HL-60/S4 treated with retinoic acid at 250 ng/mL for 4 days and 3 days (cell line): ENCODE data around the gene PRIM2.
"Not testable (repeated sequence)": the region's sequence is repeated elsewhere in the genome, so short reads cannot be mapped to it uniquely, and the experiment has no call there.

Experiments used
- in situ Hi-C: fragments of 300-500 bp; cut with MboI; formaldehyde crosslinking; loops from 2 replicates; pipeline ENCODE4 v1.7.0; 2022; ENCODE audit warnings: low sequenced_read_pairs

The PRIM2 gene

DNA sequence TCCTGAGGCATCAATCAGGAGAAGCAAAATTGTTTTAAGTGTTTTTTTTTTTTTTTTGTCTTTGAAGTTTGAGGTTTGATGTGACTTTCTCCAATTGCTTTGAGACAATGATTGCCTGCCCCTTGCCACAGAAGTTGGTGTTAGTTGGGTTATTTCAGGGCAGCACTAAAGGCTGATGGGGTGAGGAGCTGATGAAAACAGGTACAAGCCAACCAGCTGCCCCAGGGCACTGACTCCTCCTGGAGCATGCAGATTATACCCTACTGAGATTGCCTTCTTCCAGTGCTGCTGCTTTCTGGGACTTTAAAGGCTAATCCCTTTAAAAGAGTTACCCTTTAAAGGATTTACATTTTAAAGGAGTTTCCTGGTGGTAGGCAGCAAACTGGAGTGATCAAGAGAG lies 172.5 kb downstream of the PRIM2 start:
- in situ Hi-C loops, result not testable (repeated sequence)

DNA sequence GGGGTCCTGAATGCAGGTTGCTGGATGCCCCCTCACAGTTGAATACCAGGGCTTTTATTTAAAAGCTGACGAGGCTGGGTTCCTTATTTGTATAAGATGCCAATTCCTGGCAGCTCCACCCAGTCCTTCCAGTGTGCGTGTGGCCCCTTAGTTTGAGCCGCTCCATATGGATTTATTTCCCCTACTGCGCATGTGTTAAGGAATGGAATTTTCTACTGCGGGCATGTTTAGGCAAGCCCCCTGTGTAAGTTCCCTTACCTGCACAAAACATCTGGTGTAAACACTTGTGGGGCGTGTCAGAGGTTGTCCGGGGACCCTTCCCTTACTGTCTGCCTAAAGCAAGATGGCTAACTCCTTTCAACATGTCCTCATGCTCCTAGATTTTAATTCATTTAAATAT lies 174.4 kb downstream of the PRIM2 start:
- in situ Hi-C loops, result not testable (repeated sequence)

GRCh38 chr6:57496251-57496650 lies 178.8 kb downstream of the PRIM2 start:
- in situ Hi-C loops, result not testable (repeated sequence)

GRCh38 chr6:57500368-57501021 lies 183.1 kb downstream of the PRIM2 start:
- in situ Hi-C loops, result not testable (repeated sequence)

- in situ Hi-C loops, result not testable (repeated sequence)
These were observed 185.0 kb downstream of the PRIM2 start for GRCh38 chr6:57502387-57502786.

GRCh38 chr6:57505251-57505650 lies 187.8 kb downstream of the PRIM2 start:
- in situ Hi-C loops, result not testable (repeated sequence)

DNA sequence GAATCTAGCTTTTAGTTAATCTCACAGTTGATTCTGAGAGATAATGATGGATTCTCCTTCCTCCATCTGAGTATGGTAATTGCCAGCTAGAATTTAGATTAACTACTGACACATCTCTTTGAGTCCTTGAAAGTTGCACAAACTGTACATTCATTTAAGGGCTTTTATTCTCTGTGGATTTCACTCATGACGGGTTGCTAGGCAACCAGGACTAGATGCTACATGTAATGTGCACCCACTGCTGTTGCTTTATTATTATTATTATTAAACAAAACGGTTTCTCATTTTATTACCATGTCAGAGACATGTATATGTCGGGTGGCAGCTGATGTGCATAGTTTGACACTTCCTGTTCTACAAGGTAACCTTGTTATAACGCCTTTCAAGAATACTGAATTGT lies 193.0 kb downstream of the PRIM2 start:
- in situ Hi-C loops, result not testable (repeated sequence)

- in situ Hi-C loops, result not testable (repeated sequence)
These were observed 197.7 kb downstream of the PRIM2 start for GRCh38 chr6:57515171-57515570.

GRCh38 chr6:57515845-57516244 lies 198.4 kb downstream of the PRIM2 start:
- in situ Hi-C loops, result not testable (repeated sequence)

DNA sequence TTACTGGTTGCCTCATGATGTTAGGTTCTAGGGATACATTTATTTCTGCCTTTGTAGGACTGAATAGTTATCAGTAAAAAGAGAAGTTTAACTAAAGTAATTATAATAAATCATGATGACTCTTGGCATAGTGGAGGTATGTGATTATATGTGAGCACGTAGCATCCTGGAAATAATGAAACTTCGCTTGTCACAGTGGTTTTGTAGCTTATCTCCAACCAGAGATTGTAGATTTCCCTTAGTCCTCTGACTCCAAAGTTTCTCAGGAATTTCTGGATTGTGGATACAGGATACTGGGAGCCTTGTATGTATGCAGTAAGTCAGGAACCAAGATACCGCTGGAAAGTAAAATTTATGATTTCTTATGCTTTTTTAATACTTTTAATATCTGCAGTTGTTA lies 199.3 kb downstream of the PRIM2 start:
- in situ Hi-C loops, result not testable (repeated sequence)

GRCh38 chr6:57519198-57519597 lies 201.8 kb downstream of the PRIM2 start:
- in situ Hi-C loops, result not testable (repeated sequence)

DNA sequence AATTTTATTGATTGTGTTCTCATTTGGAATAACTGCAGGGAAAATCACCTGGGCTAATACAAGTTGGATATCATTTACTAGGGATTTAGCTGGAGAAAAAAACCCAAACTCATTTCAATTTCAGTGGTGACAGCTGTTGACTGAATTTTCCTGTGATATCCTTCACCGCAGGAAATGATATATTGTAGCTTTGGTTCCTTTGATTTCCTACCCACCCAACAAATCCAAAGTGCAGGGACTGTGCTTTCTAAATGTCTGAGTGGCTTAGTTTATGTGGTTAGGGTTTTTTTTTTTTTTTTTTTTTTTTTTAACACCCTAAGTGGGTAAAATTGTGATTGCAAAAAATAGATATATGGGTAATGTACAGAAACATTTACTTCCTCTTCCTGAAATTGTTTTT lies 203.7 kb downstream of the PRIM2 start:
- in situ Hi-C loops, result not testable (repeated sequence)

DNA sequence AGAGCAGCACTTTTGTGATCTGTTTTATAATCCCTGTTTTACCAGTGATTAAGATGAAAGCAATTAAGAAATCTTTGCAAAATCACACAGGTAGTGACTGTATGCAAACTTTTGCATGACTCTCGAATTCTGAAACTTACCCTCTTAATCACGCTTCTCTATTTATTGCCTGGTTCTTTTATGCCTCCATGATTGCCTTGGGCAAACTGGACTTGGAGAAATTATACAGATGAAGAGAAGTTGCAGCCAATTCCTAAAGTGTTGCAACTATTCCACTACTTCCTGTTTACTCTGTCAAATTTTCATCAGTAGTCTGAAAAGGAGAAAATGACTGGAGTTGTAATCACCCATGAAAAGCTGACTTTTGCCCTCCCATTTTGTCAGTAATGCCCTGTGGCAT lies 205.8 kb downstream of the PRIM2 start:
- in situ Hi-C loops, result not testable (repeated sequence)

DNA sequence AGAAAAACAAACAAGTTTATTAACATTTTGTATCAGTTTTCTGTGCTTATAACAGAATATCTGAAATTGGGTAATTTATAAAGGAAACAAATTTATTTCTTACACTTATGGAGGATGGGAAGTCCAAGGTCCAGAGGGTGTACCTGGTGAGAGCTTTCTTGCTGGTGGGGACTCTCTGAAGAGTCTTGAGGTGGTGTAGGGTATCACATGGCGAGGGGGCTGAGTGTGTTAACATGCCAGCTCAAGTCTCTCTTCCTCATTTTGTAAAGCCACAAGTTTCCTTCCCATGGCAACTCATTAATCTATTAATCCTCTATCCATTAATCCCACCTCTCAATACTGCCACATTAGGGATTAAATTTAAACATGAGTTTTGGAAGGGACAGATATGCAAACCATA lies 212.3 kb downstream of the PRIM2 start:
- in situ Hi-C loops, result not testable (repeated sequence)

GRCh38 chr6:57532660-57533059 lies 215.2 kb downstream of the PRIM2 start:
- in situ Hi-C loops, result not testable (repeated sequence)

DNA sequence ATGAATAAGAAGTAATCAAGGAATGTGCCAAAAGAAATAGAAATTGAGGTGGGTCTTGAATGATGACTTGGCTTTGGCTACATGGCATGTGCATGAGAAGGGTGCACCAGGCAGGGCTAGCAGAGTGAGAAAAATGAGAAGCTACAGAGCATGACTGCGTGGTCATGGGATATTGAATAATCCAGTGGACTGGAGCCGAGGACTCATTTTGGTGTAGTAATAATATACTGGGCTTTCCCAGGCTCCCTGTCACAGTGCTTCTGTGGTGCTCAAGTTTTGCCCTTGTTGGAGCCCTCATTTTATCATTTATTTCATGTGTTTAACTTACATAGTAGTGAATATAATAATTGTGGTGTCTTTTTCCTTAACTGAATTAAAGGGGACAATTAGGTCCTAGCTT lies 217.7 kb downstream of the PRIM2 start:
- in situ Hi-C loops, result not testable (repeated sequence)

DNA sequence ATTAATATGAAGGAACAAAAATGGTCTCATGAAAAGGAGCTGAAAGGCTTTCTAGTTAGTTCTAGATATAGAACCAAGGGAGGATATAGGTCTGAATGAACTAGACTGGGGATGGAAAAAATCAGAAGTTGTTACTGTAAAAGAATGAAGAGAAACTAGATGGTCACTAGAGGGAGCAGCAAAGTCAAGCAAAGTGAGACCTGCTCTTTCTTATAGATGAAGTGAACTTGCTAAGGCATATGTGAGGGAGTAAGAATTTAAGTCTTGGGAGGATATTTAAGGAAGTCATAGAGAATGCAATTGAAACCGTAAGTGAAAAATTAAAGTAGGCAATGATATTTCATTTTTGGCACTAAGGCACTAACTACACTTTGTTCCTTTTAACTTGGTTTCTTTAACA lies 218.6 kb downstream of the PRIM2 start:
- in situ Hi-C loops, result not testable (repeated sequence)

- in situ Hi-C loops, result not testable (repeated sequence)
These were observed 220.5 kb downstream of the PRIM2 start for GRCh38 chr6:57537916-57538315.

GRCh38 chr6:57551961-57552360 lies 234.5 kb downstream of the PRIM2 start:
- in situ Hi-C loops, result not testable (repeated sequence)

DNA sequence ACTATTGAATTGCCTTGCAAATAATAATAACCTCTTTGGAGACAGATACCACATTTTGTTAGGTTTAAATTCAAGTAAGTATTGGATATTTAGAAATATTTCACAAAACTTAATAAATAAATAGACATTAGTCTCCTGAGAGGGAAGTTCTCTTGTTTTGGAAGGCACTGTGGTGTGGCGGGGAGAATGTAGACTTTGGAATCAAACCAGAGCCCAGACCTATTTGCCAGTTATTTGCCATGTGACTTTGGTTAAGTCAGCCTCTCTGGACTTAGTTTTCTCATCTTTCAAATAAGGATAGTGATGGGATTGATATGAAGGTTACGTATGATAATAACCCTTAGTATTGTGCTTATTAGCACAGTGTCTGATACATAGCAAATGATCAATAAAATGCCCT lies 240.4 kb downstream of the PRIM2 start:
- in situ Hi-C loops, result not testable (repeated sequence)

DNA sequence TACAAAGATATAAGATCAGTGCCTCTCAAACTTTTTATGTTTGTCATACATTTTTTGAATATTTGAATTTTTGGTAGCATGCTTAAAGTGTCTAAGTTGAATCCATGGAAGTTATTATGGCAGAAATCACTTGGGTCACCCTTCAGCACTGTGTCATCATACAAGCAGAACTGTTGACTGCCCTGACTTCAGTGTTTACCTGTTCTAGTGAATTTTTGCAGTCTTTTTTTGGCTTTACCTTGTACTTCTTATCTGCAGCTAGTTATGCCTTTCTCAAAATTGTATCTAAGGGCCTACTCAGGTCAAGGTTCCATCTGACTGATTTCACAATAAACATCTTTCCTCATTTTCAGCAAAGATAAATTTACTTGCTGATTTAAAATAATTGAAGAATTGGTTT lies 241.7 kb downstream of the PRIM2 start:
- in situ Hi-C loops, result not testable (repeated sequence)

GRCh38 chr6:57562233-57562632 lies 244.8 kb downstream of the PRIM2 start:
- in situ Hi-C loops, result not testable (repeated sequence)

DNA sequence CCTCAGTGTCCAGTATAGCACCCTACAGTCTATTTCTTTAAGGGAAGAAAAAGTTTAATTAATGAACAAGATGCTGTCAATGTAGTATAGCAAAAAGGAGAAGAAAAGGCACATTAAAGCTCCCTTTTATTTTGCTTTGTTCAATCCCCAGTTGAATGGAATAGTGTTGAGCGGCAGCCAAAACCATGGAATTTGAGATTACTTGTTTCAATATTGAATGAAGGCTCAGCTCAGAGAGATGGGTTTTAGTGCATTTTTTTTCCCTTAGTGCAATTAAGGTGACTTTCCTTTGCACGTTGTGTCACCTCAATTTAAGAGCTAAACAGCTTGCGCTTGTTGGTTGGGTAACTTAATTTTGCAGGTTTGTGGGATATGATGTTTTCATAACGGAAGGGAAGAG lies 254.7 kb downstream of the PRIM2 start:
- in situ Hi-C loops, result not testable (repeated sequence)
